Measurements from ENCODE around the gene FABP1.

The FABP1 gene

GRCh38 chr2:88099798-88100488, 27.9 kb downstream of the FABP1 start:
- no peak overlapping the region for H3K4me2 ChIP-seq
- H4K20me1 ChIP-seq (ENCODE audit: insufficient read depth) = no peaks in the 10 kb centered on the region
- H3K79me2 ChIP-seq (ENCODE audit: insufficient read depth, low read depth) = no peaks in the 10 kb centered on the region
- H2AFZ ChIP-seq (ENCODE audit: low read depth) = no peak overlapping the region
- H3K36me3 ChIP-seq (ENCODE audit: insufficient read depth) = no peaks in the 10 kb centered on the region
- H3K27me3 ChIP-seq (ENCODE audit: insufficient read depth, low read depth) = no peaks in the 10 kb centered on the region
- H3K27ac ChIP-seq = no peak overlapping the region
- no peaks in the 10 kb centered on the region for H3K4me1 ChIP-seq (ENCODE audit: low read depth, poor library complexity, severe bottlenecking)
- H3K9ac ChIP-seq = no peak overlapping the region
- no peak overlapping the region for H3K4me3 ChIP-seq (IDR thresholded peaks at IDR 0.05; ENCODE audit: insufficient read depth, low read depth, low read length)
- TF ChIP-seq CTCF (conservative IDR thresholded peaks at IDR 0.05; ENCODE audit: low read depth, low read length) = no peak

GRCh38 chr2:88098558-88098900, 29.3 kb downstream of the FABP1 start:
- Histone ChIP-seq H4K20me1 (ENCODE audit: insufficient read depth) (no peaks in the 10 kb centered on the region), H3K27me3 (ENCODE audit: insufficient read depth, low read depth) (no peaks in the 10 kb centered on the region)

GRCh38 chr2:88097891-88098557, 29.8 kb downstream of the FABP1 start:
- Histone ChIP-seq H3K36me3 (ENCODE audit: insufficient read depth) (no peaks in the 10 kb centered on the region), H3K9ac (no peak overlapping the region), H3K4me3 (IDR thresholded peaks at IDR 0.05; ENCODE audit: insufficient read depth, low read depth, low read length) (no peak overlapping the region), H3K4me2 (no peak overlapping the region), H3K79me2 (ENCODE audit: insufficient read depth, low read depth) (no peaks in the 10 kb centered on the region), H2AFZ (ENCODE audit: low read depth) (no peak overlapping the region), H4K20me1 (ENCODE audit: insufficient read depth) (no peaks in the 10 kb centered on the region), H3K4me1 (ENCODE audit: low read depth, poor library complexity, severe bottlenecking) (no peaks in the 10 kb centered on the region), H3K27ac (no peak overlapping the region), H3K27me3 (ENCODE audit: insufficient read depth, low read depth) (no peaks in the 10 kb centered on the region)
- no peak for TF ChIP-seq CTCF (conservative IDR thresholded peaks at IDR 0.05; ENCODE audit: low read depth, low read length)

More at GRCh38 chr2:88098558-88098900, 29.3 kb downstream of the FABP1 start:
- no peak overlapping the region for H3K4me3 ChIP-seq (IDR thresholded peaks at IDR 0.05; ENCODE audit: insufficient read depth, low read depth, low read length)
- H3K36me3 ChIP-seq (ENCODE audit: insufficient read depth) = no peaks in the 10 kb centered on the region
- H3K79me2 ChIP-seq (ENCODE audit: insufficient read depth, low read depth) = no peaks in the 10 kb centered on the region
- no peak overlapping the region for H2AFZ ChIP-seq (ENCODE audit: low read depth)
- H3K27ac ChIP-seq = no peak overlapping the region
- H3K4me1 ChIP-seq (ENCODE audit: low read depth, poor library complexity, severe bottlenecking) = no peaks in the 10 kb centered on the region
- no peak overlapping the region for H3K9ac ChIP-seq
- no peak overlapping the region for H3K4me2 ChIP-seq
- no peak for TF ChIP-seq CTCF (conservative IDR thresholded peaks at IDR 0.05; ENCODE audit: low read depth, low read length)

GRCh38 chr2:88097192-88097591, 30.7 kb downstream of the FABP1 start:
- no peak overlapping the region for H2AFZ ChIP-seq (ENCODE audit: low read depth)
- no peak overlapping the region for H3K27ac ChIP-seq
- no peak overlapping the region for H3K4me3 ChIP-seq (IDR thresholded peaks at IDR 0.05; ENCODE audit: insufficient read depth, low read depth, low read length)
- H3K27me3 ChIP-seq (ENCODE audit: insufficient read depth, low read depth) = no peaks in the 10 kb centered on the region
- TF ChIP-seq CTCF (conservative IDR thresholded peaks at IDR 0.05; ENCODE audit: low read depth, low read length) = no peak
- H3K4me1 ChIP-seq (ENCODE audit: low read depth, poor library complexity, severe bottlenecking) = peaks cover 4% of the 10 kb centered on the region
- H4K20me1 ChIP-seq (ENCODE audit: insufficient read depth) = no peaks in the 10 kb centered on the region
- H3K9ac ChIP-seq = no peak overlapping the region
- no peaks in the 10 kb centered on the region for H3K79me2 ChIP-seq (ENCODE audit: insufficient read depth, low read depth)
- H3K36me3 ChIP-seq (ENCODE audit: insufficient read depth) = no peaks in the 10 kb centered on the region
- no peak overlapping the region for H3K4me2 ChIP-seq

Measured in KMS-11 (cell line).